Measurements from ENCODE around the gene SLIT3. TPM values are rescaled to one million over a fixed set of nuclear protein-coding genes. Genes with fewer than 3 reads are reported as not detected.
A peak's percentile ranks its signal among the peaks of the same experiment; 100 is the strongest.

Gene SLIT3
- total RNA-seq, 4 donors from 2014 or later: 10.8 to 30.8 (median 18.4) TPM

- peaks cover 6% of the 10 kb centered on the region for H3K4me1 ChIP-seq
- TF ChIP-seq CTCF (IDR thresholded peaks at IDR 0.05): no peak
- TF ChIP-seq POLR2AphosphoS5 (IDR thresholded peaks at IDR 0.05): no peak
- no peak for TF ChIP-seq POLR2A (IDR thresholded peaks at IDR 0.05)
- TF ChIP-seq EP300 (IDR thresholded peaks at IDR 0.05): no peak
- 97% methylated on average over 3 of the region's 3 CpGs for WGBS
- H3K9me3 ChIP-seq: no peaks in the 10 kb centered on the region
- no peaks in the 10 kb centered on the region for H3K36me3 ChIP-seq
- H3K27ac ChIP-seq: no peak overlapping the region
- no peak overlapping the region for H3K4me3 ChIP-seq
- H3K27me3 ChIP-seq: no peaks in the 10 kb centered on the region
- no peak for DNase-seq (ENCODE audit: low spot score in 2 of 2)
These were observed 413.0 kb downstream of the SLIT3 start for GRCh38 chr5:168887931-168888330.

GRCh38 chr5:168886157-168886556 lies 414.8 kb downstream of the SLIT3 start:
- Histone ChIP-seq H3K9me3 (no peaks in the 10 kb centered on the region), H3K36me3 (no peaks in the 10 kb centered on the region), H3K27ac (peak overlapping the region; percentile 15), H3K4me3 (no peak overlapping the region), H3K27me3 (no peaks in the 10 kb centered on the region), H3K4me1 (peaks cover 6% of the 10 kb centered on the region)
- WGBS: 75% methylated on average over 9 of the region's 9 CpGs
- no peak for DNase-seq (ENCODE audit: low spot score in 2 of 2)
- TF ChIP-seq EP300 (IDR thresholded peaks at IDR 0.05) (no peak), POLR2A (IDR thresholded peaks at IDR 0.05) (no peak), POLR2AphosphoS5 (IDR thresholded peaks at IDR 0.05) (no peak), CTCF (IDR thresholded peaks at IDR 0.05) (no peak)

GRCh38 chr5:168885324-168886120 lies 415.4 kb downstream of the SLIT3 start:
- no peak for DNase-seq (ENCODE audit: low spot score in 2 of 2)
- Histone ChIP-seq H3K36me3 (no peaks in the 10 kb centered on the region), H3K27ac (peak overlapping the region; percentile 15), H3K27me3 (no peaks in the 10 kb centered on the region), H3K9me3 (no peaks in the 10 kb centered on the region), H3K4me3 (no peak overlapping the region), H3K4me1 (peaks cover 6% of the 10 kb centered on the region)
- TF ChIP-seq POLR2A (IDR thresholded peaks at IDR 0.05) (no peak), CTCF (IDR thresholded peaks at IDR 0.05) (no peak), EP300 (IDR thresholded peaks at IDR 0.05) (no peak), POLR2AphosphoS5 (IDR thresholded peaks at IDR 0.05) (no peak)
- WGBS: 55% methylated on average over 14 of the region's 14 CpGs

GRCh38 chr5:168883991-168884390 lies 416.9 kb downstream of the SLIT3 start:
- DNase-seq (ENCODE audit: low spot score in 2 of 2): no peak
- Histone ChIP-seq H3K27ac (no peak overlapping the region), H3K9me3 (no peaks in the 10 kb centered on the region), H3K4me1 (peaks cover 6% of the 10 kb centered on the region), H3K4me3 (no peak overlapping the region), H3K36me3 (no peaks in the 10 kb centered on the region), H3K27me3 (no peaks in the 10 kb centered on the region)
- TF ChIP-seq CTCF (IDR thresholded peaks at IDR 0.05) (no peak), EP300 (IDR thresholded peaks at IDR 0.05) (no peak), POLR2AphosphoS5 (IDR thresholded peaks at IDR 0.05) (no peak), POLR2A (IDR thresholded peaks at IDR 0.05) (no peak)
- 59% methylated on average over 8 of the region's 8 CpGs for WGBS

- no peak for DNase-seq (ENCODE audit: low spot score in 2 of 2)
- no peak for TF ChIP-seq CTCF (IDR thresholded peaks at IDR 0.05)
- no peak for TF ChIP-seq EP300 (IDR thresholded peaks at IDR 0.05)
- no peak for TF ChIP-seq POLR2AphosphoS5 (IDR thresholded peaks at IDR 0.05)
- no peak for TF ChIP-seq POLR2A (IDR thresholded peaks at IDR 0.05)
These were observed 417.6 kb downstream of the SLIT3 start for GRCh38 chr5:168883281-168883741.

More at GRCh38 chr5:168883281-168883741, 417.6 kb downstream of the SLIT3 start:
- H3K27me3 ChIP-seq: no peaks in the 10 kb centered on the region
- H3K27ac ChIP-seq: no peak overlapping the region
- WGBS: 74% methylated on average over 14 of the region's 16 CpGs
- peaks cover 6% of the 10 kb centered on the region for H3K4me1 ChIP-seq
- no peaks in the 10 kb centered on the region for H3K9me3 ChIP-seq
- H3K36me3 ChIP-seq: no peaks in the 10 kb centered on the region
- H3K4me3 ChIP-seq: no peak overlapping the region

All from suprapubic skin (tissue), 4 donors.